GM12891 (cell line): Measurements from ENCODE around the gene TAF11.
A peak's percentile ranks its signal among the peaks of the same experiment; 100 is the strongest.

Experiments used
- POLR2A ChIP-seq: IDR thresholded peaks from 2 replicates; pipeline ENCODE4 v1.6.1; 2011; ENCODE audit warnings: low read depth, low read length, control low read depth
- POLR2AphosphoS5 ChIP-seq: IDR thresholded peaks from 2 replicates; pipeline ENCODE4 v1.6.1; 2011; ENCODE audit warnings: low read depth, low read length, control low read depth
- POU2F2 ChIP-seq: IDR thresholded peaks from 2 replicates; pipeline ENCODE4 v1.6.1; 2011; ENCODE audit warnings: low read depth, mild to moderate bottlenecking, control low read depth, low read length, moderate library complexity
- SPI1 ChIP-seq: IDR thresholded peaks from 2 replicates; pipeline ENCODE4 v1.6.1; 2011; ENCODE audit warnings: low read depth, low read length, control low read depth
- TAF1 ChIP-seq: IDR thresholded peaks from 2 replicates; pipeline ENCODE4 v1.6.1; 2011; ENCODE audit warnings: low read depth, low read length, control low read depth

- no peak for TF ChIP-seq POLR2A
- TF ChIP-seq POLR2AphosphoS5 = no peak
- TF ChIP-seq TAF1 = no peak
- 0 out of 2 replicates have a peak, but pooled peaks have one; percentile 33 for TF ChIP-seq POU2F2
- TF ChIP-seq SPI1 = no peak
These were observed 25.0 kb upstream of the TAF11 start for GRCh38 chr6:34912715-34913464.
